ENCODE measurements around the gene ATE1.
"Not testable (repeated sequence)": the region's sequence is repeated elsewhere in the genome, so short reads cannot be mapped to it uniquely, and the experiment has no call there.

DNA sequence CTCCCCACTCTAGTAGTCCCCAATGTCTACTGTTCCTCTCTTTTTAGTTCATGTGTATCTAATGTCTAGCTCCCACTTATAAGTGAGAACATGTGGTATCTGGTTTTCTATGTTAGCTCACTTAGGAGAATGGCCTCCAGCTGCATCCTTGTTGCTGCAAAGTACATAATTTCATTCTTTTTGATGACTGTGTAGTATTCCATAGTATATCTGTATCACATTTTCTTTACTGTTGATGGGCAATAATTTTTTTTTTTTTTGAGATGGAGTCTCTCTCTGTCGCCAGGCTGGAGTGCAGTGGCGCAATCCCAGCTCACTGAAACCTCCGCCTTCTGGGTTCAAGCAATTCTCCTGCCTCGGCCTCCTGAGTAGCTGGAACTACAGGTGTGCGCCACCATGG is 101.1 kb downstream of the ATE1 start:
- not testable (repeated sequence) for TF ChIP-seq CTCF (IDR thresholded peaks at IDR 0.05; ENCODE audit: borderline replicate concordance, extremely low read depth, low read length, poor library complexity, severe bottlenecking); EZH2 (IDR thresholded peaks at IDR 0.05; ENCODE audit: borderline replicate concordance, low read depth, low read length, severe bottlenecking)
